HG03196 (cell line): ENCODE measurements around the gene MAEA.
"Not testable (repeated sequence)": the region's sequence is repeated elsewhere in the genome, so short reads cannot be mapped to it uniquely, and the experiment has no call there.

Experiments
- ATAC-seq: cut with Tn5 transposase; IDR thresholded peaks from one replicate; pipeline ENCODE4 v1.9.1; 2021; ENCODE audit not compliant: unreplicated experiment

Gene MAEA

GRCh38 chr4:1333256-1333655 lies 43.6 kb downstream of the MAEA start:
- ATAC-seq, result no peak

GRCh38 chr4:1333851-1334578 lies 44.3 kb downstream of the MAEA start:
- ATAC-seq, result not testable (repeated sequence)

- no peak for ATAC-seq
These were observed 44.8 kb downstream of the MAEA start for GRCh38 chr4:1334579-1334895.

DNA sequence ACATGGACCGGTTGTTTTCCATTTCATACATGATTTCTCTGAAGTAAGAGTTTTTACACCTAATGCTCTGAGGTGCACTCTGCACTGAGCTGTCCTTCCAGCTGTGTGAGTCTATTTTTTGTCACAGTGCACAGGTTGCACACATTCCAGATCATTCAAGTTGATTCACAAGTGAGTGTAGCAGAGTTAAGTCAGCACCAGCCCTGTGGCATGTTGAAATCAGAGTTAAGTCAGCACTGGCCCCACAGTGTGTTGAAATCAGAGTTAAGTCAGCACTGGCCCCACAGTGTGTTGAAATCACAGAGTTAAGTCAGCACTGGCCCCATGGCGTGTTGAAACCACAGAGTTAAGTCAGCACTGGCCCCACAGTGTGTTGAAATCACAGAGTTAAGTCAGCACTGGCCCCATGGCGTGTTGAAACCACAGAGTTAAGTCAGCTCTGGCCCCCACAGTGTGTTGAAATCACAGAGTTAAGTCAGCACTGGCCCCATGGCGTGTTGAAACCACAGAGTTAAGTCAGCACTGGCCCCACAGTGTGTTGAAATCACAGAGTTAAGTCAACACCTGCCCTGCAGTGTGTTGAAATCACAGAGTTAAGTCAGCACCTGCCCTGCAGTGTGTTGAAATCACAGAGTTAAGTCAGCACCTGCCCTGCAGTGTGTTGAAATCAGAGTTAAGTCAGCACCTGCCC lies 45.6 kb downstream of the MAEA start:
- ATAC-seq, result not testable (repeated sequence)

DNA sequence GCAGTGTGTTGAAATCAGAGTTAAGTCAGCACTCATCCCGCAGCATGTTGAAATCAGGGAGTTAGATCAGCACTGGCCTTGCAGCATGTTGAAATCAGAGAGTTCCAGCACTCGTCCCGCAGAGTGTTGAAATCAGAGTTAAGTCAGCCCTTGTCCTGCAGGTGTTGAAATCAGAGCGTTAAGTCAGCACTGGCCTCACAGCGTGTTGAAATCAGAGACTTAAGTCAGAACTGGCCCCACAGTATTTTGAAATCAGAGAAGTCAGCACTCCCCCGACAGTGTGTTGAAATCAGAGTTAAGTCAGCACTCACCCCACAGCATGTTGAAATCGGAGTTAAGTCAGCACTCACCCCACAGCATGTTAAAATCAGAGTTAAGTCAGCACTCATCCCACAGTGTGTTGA lies 46.4 kb downstream of the MAEA start:
- no peak for ATAC-seq

GRCh38 chr4:1337376-1337831 lies 47.7 kb downstream of the MAEA start:
- ATAC-seq, result no peak

- ATAC-seq, result no peak
These were observed 48.5 kb downstream of the MAEA start for GRCh38 chr4:1337951-1338751.

DNA sequence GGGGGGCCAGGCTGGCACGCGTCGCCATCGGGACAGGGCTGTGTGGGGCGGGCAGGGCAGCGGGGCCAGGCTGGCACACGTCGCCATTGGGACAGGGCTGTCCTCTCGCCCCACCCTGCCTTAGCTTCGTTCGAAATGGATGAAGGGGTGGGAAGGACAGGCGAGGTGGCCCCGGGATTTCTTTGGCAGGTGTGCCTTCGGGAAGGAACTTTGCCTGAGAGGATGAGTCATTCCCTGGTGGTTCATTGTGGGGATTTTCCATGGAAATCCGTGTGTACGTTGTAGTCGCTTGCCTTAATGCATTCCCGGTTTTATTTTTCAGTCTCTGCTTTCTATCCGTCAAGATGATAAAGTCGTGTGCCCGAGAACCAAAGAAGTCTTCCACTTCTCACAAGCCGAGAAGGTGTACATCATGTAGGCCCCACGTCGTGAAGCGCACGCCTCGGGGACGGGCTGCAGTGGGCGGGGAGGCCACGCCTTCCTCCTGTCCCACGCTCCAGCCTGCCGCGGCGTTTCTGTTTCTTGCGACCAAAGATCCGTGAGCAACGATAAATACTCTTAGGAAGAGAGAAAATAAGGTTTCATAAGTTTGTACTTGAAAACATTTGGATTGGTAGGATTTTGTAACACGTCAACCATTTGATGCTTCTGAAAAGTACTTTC lies 49.2 kb downstream of the MAEA start:
- no peak for ATAC-seq

DNA sequence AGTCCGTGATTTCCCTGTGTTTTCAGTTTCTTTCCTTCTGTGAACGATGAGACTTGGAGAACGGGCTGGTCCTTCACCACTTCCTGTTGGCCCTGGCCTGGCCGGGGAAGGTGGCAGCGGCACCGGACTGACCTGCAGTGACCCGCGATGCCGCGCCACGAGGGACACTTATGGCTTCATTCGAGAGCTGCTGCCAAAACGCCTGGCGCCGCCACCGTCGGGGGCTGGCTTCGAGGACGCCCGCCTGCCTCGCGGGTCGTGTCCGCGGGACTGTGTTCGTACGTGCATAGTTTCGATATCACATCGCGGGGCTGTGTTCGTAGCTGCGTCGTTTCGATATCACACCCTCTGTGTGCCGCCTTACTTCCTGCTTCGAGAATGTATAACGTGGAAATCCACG lies 49.8 kb downstream of the MAEA start:
- ATAC-seq, result no peak

GRCh38 chr4:1340181-1340747 lies 50.6 kb downstream of the MAEA start:
- ATAC-seq, result no peak

DNA sequence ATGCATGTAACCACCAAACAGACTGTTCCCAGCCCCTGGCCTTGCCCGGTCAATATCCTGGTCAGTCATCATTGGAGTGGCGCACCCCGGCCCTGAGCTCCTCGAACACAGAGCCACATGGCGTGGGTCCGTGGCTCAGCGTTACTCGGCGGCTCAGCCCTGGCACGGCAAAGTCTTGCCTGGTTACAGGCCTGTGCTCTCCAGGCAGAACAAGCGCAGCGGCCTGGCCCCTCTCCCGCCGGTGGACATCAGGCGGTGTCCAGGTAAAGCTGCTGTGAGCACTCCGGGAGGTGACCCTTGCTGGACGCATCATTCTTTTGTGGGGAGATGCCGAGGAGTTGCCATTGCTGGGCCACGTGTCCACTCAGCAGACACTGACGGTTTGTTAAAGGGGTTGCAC lies 51.2 kb downstream of the MAEA start:
- no peak for ATAC-seq

DNA sequence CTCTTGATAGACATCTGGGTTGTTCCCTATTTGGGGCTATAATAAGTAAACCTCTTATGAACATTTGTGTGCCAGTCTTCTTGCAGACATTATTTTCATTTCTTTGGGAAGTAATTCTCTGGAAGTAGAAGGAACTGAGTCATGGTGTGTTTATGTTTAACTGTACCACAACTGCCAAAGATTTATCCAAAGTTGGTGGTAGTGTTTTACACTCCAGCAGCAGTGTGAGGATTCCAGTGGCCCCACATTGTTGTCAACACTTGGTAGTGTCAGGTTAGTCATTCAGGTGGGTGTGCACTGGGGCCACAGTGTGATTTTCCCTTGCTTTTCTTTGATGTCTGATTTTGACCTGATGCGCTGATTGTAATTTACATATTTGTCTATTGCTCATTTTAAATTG lies 52.3 kb downstream of the MAEA start:
- ATAC-seq, result no peak

DNA sequence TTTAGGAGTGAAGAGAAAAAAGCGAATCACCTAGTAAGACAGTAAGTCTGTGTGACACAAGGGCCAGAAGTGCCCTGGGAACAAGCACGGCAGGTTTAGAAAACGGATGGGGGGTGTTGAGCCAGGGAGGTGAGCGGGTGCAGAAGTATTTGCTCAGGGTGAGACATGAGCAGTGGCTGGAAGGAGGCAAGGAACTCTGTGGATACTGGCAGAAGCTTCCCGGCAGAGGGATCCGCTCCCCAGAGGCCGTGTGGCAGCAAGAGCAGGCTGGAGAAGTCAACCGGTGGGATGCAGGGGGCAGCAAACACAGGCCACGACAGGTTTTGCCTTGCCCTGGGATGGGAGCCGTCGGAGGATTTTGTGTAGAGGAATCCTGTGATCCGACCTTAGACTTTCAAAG lies 55.0 kb downstream of the MAEA start:
- no peak for ATAC-seq

- ATAC-seq, result peak; percentile 2
These were observed 56.5 kb downstream of the MAEA start for GRCh38 chr4:1345903-1346780.

DNA sequence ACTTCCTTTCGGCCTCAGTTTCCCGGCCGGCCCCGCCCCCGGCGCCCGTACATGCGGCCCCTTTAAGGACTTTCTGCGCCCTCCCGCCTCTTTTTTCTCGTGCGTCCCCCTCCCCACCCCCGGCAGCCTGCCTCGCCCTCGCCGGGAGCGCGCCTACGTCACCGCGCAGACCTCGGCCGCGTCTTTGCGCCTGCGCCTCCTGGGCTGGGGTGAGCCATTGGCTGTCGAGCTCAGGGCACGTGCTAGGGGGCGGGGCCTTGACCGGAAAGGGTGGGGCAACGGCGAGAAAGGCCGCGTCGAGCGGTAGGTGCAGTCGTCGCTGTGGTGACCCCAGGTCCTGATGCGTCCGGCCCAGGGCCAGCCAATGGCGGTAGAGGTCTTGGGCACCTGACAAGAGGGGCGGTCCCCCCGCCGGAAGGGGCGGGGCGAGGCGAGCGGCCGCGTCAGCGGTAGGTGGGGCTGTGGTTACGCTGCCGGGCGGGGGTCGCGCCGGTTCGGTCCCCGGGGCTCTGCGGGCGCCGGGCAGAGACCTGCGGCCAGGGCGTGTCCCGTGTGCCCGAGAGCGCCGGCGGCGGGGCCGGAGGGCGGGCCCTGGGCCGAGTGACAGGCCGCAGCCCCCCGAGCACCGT lies 57.2 kb downstream of the MAEA start, which contains the start of gene UVSSA:
Gene UVSSA (plus strand): TSS at position 428 of the 629 bp plus-strand sequence. CDS start 884 bp downstream, outside the sequence.
- peak; percentile 92 for ATAC-seq

DNA sequence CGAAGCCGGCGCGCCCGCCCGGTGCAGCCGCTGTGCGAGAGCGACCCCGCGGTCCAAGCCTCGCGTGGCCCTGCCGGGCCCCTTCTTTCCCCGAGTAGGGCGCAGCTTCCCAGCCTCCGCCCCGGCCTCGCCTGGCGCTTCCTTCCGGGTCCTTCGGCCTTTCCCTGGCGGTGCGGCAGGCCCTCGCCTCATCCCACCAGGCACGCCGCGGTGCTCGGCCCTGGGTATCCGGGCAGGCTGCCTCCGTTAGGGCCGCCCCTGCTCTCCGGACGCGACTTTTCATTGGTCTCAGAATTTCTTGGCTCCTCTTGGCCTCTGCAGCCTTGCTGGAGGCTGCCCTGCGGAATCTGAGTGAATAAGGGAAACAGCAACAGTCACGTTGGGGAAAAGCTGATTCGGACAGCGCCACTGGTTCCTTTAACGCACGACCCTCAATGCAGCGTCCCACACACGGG lies 57.7 kb downstream of the MAEA start:
- ATAC-seq, result peak; percentile 28

GRCh38 chr4:1348014-1348513 lies 58.4 kb downstream of the MAEA start:
- ATAC-seq, result no peak

DNA sequence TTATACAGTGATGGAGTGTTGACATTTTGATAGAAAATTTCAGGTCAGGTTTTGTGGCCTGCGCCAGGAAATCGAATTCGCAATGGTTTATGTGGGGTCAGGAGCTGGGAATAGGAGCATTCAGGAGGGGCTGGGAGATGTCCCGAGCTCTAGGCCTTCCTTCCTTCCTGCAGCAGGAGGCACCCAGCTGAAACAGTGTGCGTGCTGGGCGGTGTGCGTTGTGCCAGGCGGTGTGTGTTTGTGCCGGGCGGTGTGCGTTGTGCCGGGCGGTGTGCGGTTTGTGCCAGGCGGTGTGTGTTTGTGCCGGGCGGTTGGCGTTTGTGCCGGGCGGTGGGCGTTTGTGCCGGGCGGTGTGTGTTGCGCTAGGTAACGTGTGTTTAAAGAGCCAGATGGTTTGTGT lies 59.1 kb downstream of the MAEA start:
- ATAC-seq, result no peak
